Activated T-cell treated with anti-CD3 and anti-CD28 coated beads, Interleukin-2, amount 50 U/mL, for 48 hours (primary cell): ENCODE measurements around the gene S100A10.

Experiments used
- DNase-seq, 2 experiments: peaks; one replicate each; pipeline ENCODE4 v3.0.0-alpha.2; 2020

Gene S100A10

DNA sequence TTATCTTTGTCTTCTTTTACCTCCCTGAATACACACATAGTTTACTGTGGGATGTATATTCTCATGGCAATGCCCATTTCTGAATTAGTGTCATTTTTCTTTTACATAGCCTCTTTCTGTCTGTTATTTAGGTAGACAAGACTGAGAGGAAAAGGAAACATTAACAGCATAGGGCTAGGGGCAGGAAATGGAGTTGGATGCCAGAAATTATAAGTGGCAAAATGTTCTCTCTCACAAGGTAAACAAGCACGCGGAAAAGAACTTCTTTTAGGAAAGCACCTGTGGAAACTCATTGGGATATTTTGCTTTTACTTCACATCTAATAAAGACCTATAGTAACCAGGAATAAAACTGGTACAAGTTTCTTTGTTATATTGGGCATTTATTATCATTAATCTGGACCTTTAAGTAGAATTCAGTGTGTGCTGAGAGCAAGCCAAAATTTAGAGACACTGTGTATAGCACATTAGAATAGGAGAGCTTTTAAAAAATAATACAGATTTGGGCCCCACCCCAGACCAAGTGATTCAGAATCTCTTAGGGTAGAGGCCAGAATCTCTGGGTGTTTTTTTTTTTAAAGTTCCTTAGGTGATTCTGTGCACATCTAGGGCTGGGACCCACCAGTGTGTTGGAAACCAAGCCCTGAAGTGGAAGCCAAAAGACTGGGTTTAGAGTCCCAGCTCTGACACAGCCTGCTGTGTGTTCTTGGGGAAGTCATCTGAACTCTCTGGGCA is 32.7 kb downstream of the S100A10 start:
- DNase-seq, result no peak

DNA sequence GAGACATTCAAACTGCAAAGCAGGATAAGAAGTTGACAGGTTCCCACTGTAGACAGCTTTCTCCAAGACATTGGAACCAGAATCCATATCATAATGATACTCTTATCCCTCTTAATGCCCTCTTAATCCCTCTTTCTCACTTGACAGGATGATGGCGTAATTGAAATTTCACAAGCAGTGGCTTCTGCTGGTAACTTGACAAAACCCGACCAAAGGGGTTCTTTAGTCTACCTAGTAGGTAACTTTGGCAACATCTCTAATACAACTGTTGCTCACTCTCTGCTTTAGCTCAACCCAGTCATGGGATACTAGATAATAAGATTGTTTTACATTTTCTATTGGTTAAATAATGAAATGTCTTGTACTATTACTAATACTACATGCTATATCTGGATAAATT is 34.7 kb downstream of the S100A10 start:
- DNase-seq, result no peak

DNA sequence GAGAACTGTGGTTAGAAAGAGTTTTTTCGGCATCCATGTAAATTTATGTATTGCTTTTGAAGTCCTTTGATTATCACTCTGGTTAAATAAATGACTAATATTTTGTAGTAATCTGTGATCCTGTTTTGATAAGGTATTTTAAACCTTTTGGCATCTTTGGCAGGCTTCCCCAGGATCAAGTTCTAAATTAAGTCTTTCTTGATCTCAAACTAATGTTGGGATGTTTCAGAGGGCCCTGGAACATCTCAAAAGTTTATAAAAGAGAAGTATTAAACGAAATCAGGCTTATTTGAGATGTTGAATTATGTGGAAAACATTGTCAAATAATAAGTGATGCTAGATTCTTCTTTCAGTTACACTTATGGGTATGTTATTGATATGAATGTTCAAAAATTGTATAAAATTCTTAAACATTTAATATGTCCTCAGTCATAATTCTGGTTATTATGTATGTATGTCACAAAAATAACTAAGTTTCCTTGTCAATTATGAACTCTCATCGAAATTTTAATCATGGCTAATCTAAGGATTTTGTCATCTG is 36.6 kb downstream of the S100A10 start:
- DNase-seq, result no peak

DNA sequence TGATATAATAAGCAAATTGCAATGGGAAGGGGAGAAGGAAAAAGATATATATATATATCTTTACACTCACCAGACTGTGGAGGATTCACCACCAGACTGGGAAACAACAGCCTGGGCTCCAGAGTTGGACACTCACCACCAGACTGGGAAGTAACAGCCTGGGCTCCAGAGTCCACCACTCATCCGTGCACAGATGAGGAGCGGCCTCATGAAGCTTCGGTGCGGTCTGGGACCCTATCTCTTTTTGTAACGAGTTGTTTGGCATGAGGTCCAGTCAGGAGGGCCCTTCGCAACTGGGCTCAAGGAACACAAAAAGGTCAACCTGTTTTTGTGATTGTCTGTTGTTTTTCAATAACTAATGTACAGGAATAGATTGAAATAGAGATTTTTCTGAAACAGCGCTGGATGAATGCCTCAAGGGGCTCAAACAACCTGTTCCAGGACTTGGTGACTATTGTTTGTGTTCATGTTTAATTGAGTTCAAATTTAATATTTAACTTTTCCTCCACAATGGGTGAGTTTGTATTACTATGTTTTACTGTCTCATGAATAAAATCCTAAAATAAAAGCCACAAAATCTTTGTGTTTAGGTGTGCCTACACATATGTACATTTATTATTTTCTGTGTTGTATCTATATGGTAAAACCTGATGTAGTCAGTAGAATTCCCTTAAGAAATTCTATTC is 40.1 kb downstream of the S100A10 start:
- no peak for DNase-seq

DNA sequence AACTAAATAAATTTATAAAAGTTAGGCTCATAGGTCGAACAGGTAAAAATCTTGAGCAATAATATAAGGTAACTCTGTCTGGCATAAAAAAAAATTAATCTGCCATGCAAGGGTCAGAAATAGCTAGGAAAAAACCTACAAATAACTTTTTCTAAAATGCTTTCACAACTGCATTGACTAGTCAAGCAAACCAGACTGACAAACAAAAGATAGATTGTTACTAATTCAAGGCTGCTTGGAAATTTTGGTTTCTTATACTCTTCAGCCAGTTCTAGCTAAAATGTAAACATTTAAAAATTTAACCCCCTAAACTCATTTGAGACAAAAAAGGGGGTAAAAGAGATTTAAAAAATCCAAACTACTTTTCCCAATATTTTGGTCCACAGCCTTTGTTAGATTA is 40.8 kb downstream of the S100A10 start:
- no peak for DNase-seq

DNA sequence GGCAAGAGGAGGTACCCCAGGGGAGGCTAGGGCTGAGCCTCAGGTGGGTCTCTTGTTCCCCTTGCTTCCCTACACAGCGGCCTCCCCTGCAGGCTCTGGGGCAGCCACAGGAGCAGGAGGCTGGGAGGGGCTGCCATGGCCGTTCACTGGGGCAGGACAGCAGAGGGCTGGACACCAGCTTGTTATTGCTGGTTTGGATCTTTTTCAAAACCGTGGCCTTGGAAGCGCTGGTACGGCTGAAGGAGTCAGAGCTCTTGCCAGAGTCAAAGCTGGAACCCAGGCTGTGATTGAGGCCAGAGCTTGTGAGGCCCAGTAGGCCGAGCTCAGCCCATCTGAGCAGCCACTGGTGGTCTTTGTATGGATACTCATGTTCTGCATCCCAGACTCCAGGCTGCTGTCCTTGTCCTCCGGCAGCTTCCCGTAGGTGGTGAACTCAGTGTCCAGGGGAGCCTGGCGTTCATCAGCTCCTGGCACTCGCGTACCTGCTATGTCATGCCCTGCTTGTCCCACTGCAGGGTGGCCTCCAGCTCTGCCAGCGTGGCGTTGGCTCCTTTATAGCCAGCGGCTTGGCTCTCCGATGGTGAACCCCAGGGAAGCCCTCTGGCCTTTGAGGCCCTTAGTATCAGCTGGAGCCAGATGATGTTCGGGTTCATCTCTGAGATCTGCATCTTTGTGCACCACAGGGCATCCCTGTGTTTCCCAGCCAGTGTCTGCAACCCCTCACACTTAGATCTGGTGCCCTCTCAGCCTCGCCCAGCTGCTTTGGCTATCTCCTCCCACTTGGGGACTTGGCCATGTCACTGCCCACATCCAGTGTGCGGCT is 44.1 kb downstream of the S100A10 start:
- no peak for DNase-seq

DNA sequence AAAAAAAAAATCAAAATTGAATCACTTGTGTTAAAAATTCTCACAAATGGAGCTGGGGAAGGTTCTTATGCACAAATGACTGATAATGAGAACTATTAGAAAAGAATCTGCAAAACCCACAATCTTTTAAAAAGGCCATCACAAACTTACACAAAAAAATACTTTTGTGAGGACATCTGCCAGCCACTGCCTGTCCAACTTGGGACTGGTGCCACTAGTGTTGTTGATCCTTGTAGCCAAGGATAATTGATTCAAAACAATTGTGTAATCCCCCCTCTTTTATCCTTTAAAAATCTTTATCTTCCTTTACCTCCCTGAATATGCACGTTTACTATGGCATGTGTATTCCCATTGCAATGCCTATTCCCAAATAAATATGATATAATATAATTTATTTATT is 45.2 kb downstream of the S100A10 start:
- DNase-seq, result no peak

DNA sequence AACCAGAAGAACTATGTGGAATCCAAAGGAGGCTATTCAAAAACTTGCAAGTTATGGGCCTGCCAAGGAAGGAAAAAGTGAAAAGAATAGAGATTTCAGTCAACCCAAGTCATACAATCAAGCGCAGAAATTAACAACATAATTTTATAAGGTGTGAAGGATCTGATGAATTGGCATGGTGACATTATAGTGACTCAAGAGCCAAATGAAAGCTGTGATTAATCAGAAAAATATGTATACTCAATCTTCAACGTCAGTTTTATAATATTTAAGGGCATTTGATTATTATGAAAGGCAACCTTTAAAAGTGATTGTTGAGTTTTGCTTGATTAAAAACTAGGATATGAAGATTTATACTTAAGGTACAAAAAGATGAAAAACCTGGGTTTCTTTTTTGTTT is 46.5 kb downstream of the S100A10 start:
- no peak for DNase-seq

DNA sequence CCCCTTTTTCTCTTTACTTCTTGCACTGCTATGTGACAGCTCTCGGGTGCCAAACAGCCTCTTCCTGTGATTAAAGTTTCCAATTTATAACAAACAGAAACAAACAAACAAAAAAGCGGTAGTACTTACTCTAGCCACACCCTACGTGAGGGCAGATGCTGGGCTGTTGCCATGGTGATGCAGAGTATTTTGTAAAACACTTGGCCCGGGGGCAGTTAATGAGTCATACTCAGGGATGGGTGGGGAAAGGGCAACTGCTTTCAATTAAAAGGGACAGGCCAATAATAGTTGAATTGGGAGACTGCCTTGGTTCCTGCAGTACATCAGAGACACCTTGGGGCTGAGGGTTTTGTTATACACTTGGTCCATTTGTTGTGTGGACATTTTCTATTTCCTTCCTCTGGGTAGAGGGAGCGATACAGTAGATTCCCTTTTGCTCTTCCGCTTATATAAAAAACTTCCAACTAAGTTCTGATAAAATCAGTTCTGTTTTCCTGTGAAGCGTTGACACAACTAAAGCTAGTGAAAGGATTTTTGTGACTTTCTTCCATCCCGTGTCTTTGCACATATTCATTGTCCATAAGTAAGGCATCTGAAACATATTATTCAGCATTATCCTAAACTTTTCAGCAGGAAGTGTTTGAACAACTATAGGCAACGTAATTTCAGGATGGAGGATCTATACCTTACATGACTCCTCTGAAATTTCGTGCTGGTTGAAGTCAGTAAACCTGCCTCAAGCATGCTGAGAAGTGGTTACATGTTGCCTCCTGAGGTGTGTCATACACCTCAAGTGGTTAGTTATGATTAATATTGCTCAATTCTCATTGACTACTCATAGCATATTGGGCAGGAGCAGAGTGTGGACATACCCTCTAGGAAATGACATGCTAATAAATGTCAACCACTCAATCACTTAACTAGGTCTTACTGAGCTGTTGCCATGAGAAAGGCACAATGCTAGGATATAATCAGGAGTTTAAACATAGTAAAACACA is 47.6 kb downstream of the S100A10 start:
- DNase-seq, result peak; percentile 72 to 74

DNA sequence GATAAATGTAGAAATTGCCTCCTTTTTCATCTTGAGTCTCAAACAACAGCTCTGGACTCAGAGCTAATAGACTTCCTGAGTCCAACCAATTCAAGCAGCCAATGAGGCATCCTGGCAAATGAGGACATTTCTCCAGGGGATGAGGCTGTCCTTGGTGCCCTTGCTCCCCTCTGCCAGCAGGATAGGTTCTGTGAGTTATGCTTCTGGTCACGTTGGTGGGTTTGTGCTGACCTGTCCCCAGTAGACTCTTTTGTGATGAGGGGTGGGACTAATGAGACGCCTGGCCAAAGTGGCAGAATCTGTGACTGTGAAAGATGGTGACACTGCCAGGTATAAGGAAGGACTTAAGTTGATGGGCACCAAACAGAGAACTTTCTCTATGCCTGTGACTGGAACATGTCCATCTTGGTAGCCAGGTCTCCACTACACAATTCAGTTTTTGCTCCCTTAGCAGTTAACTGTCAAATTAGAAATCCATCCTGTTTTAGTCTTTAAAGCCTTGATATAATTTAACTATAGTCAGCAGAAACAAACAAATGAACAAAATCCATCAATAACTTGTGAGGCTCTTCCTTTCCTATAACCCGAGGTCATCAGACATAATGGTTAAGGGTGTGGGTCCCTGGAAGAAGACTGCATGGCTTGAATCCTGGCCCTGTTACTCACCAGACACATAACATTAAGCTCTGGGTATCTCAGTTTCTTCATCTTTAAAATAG is 48.6 kb downstream of the S100A10 start:
- DNase-seq, result no peak

DNA sequence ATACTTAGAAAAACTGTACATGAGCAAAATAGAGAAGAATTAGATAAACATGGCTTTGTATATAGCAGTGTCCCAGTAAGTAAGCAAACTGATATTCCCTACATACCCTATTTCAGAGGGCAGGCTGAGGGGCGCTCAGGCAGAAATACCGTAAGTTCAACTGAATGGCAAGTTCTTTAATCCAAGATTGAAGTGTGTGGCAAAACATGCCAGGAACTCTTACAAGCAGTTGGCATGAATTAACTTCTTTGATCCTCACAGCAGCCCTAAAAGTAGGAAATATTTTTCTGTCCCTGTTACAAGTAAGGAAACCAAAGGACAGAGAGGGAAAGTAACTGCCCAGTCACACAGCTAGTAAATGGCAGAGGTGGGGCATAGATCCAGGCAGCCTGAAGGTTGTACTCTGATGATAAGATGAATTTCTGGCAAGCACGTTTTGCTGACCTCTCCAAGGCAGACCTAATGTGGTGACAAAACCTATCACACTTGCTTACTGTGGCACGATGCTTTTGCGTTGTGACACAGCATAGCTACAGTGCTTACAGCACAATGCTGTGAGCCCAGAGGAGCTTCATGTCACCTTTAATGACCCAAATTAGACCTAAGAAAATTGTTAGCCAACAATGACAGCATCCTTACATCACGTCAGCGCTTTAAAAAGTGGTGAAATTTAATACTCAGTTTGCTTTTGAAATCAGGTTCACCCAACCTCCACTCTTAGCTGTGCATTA is 49.4 kb downstream of the S100A10 start:
- no peak for DNase-seq

DNA sequence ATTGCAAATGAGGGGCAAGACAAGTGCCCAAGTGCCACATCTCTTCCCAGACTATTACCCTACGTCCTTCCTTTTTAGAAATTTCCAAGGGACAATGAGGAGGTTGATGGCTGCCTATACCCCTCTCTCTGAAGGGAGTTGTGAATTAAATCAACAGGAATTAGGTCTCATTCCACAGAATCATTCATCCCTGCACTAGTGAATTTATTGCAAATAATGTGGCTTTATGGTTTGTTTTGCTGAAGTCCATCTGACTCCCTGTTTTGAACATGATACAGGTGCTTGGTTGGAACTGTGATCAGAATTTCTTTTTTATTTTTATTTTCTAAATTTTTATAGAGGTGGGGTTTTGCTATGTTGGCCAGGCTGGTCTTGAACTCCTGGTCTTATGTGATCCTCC is 50.1 kb downstream of the S100A10 start:
- DNase-seq, result no peak

DNA sequence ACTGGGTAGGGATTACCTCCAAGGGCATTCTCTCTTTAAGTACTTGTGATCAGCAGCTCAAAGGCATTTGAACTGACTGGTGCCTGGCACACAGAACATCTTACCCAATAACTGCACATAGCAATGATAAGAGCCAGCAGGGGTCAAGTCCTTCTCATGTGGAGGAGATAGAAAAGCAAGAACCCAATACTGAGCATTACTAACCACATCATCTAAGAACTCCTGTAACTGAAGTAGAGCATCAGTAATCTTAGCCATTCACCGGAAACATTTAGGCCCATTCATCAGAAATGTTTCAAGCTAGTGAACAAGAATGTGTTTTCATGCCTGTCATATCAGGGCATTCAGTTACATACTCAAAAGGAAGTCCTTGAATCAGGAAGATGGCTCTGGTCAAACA is 50.8 kb downstream of the S100A10 start:
- DNase-seq, result no peak

DNA sequence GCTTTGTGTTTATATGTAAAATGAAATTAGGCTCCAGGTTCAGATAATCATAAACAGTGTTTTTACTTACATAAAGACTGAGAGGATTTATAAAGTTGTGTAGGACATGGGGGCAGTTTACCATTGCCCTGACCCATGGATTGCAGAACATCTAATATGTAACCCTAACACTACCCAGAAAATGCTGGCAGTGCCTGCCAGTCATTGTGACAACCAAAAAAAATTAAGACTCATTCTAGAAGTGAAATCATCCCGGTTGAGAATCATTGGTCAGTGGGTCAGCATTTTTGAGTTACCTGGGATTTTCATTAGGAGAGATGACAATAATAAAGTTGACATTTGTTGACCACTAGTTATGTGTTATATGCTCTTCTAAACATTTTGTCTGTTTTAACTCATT is 53.1 kb downstream of the S100A10 start:
- no peak for DNase-seq

DNA sequence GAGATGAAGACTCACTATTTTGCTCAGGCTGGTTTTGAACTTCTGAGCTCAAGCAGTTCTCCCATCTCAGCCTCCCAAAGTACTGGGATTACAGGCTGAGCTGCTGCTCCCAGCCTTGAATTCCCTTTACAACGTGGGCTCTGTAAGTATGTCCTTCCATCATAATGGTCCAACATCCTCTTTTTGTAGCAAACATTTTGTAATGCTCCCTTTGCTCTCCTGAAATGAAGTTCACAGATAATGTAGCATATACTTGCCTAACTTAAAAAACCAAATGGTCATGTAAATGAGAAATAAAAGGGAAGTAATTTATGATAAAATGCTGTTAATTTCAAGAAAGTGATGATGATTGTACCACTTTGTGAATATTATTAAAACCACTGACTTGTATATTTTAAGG is 53.9 kb downstream of the S100A10 start:
- no peak for DNase-seq

DNA sequence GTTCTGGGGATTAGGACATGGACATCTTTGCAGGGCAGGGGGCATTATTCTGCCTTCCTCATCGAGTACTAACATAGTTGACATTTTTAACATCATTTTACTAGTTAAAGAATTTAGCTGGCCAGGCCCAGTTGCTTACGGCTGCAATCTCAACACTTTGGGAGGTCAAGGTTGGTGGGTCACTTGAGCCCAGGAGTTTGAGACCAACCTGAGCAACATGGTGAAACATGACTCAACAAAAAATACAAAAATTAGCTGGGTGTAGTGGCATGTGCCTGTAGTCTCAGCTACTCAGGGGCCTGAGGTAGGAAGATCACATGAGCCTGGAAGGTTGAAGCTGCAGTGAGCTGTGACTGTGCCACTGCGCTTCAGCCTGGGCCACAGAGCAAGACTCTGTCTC is 54.5 kb downstream of the S100A10 start:
- DNase-seq, result no peak

DNA sequence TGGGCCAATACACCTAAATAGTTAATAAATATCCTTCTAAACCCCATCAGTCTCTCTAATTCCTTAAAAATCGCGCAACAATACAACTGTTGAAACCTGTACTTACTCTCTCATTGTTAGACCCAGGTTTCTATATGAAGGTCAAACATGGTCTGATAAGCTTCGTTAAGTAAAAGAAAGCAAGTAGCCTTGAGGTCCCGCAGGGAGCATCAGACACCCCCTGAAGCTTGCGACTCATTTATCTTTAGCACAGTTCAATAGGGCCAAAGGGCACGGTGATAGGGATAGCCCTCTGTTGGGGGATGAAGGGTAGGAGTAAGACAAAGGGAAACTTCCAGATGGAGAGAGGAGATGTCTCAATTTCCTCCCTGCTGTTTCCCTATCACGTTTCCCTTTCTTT is 57.0 kb downstream of the S100A10 start:
- DNase-seq, result no peak

DNA sequence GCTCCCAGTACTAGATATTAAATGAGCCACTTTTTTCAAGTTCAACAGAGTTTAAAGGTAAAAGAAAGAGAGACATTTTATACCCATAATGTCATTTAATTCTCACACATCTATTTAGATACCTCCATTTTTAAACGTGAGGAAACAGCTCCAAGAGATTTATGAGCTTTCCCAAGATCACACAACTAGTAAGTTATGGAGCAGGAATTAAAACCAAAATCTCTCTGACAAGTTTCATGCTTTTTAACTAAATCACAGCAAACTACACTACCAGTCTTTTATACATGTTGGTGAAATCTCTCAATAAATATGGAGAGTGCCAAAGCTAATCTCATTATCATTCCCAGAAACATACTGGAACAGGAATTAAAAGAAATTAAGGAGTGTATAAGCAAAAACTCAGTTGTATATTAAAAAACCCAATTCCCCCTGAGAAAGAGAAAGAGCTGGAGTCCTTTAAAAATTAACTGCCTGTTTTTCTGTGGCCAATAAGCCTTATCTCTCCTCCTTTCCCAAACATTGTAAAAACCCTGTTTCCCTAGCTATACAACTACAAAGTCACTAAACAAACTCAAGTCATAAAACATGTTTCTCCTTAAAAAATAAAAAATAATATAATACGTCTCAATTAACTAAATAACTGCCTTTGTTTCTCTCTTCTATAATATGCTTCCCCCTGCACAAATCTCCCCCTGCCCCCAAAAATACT is 57.6 kb downstream of the S100A10 start:
- no peak for DNase-seq

DNA sequence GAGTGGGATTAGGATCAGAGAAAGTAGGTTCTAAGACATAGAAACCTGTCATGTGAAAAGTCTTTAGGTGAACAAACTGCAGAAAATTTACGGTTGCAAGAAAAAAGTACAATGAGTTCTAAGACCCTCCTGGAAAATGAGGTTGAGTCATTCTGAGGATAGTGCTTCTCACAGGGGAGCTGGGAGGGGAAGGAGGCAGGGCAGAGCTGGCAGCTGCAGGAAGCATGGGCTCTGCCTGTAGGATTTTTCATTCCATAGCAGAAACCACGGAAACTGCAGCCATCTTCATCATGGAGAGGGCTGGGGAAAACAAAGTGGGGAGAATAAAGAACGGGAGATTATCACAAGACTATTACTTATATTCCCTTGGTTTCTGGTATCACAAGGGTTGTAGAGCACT is 58.5 kb downstream of the S100A10 start:
- DNase-seq, result no peak

DNA sequence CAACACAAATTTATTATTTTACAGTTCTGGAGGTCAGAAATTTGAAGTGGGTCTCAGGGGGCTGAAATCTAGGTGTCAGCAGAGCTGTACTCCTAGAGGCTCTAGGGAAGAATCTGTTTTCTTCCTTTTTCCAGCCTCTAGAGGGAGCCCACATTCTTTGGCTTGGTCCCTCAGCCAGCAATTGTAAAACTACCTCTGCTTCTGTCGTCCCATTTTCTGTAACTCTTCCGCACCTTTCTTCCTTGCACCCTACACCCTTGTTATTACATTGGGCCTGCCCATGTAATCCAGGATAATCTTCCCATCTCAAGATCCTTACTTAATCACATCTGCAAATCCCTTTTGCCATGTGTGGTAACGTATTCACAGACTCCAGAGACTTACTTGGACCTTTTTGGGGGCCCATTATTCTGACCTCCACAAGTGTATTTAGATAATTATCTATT is 59.6 kb downstream of the S100A10 start:
- DNase-seq, result peak in 1 of 2 experiments; percentile 38
